ENCODE measurements around the gene SCMH1. TPM values are rescaled to one million over a fixed set of nuclear protein-coding genes. Genes with fewer than 3 reads are reported as not detected.

Gene SCMH1
- total RNA-seq, 1 experiment from 2014 or later, result 28.0 TPM

DNA sequence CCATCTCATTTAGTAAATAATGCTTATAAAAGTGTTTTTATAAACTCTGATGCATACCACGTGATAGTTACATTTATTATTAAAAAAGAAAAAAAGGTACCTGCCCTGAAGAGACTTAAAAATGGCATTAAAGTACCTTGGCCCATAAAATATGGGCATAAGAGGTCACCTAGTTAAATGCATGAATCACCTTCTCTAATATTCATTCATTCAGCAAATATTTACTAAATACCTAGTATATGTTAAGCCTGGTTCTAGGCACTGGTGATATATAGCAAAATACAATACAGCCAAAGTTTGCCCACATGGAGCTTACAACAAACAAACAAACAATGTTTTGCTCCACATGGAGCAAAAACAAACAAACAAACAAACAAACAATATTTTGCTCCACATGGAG is 87.0 kb downstream of the SCMH1 start:
- CTCF ChIA-PET, result no interaction called here
- H2AFZ ChIP-seq (ENCODE audit: low read depth, low read length, poor library complexity, severe bottlenecking), result no peak overlapping the region
- no peak overlapping the region for H3K27ac ChIP-seq (ENCODE audit: low read depth, low read length)
- intact Hi-C loops (cut with micrococcal nuclease), result no loop called here
- RAD21 ChIA-PET (ENCODE audit: low non-redundant PET in 1 of 2, low total read pairs in 2 of 2, uncharacterized antibody in 2 of 2, unreplicated experiment in 2 of 2), result no interaction called here
- BruUV-seq (replicated peaks), result no TSS peak
- no peaks in the 10 kb centered on the region for H3K4me1 ChIP-seq (ENCODE audit: control insufficient read depth in 1 of 2, insufficient read depth in 2 of 2, low read length in 2 of 2)
- H3K9ac ChIP-seq (ENCODE audit: low read length), result no peak overlapping the region
- H3K4me3 ChIP-seq (replicated peaks in 1 of 2; ENCODE audit: low read depth in 1 of 2, low read length in 2 of 2), result no peak overlapping the region
- H3K27me3 ChIP-seq (ENCODE audit: insufficient read depth, low read length), result no peaks in the 10 kb centered on the region
- DNase-seq (ENCODE audit: low read depth, low spot score) (no peak), ATAC-seq (no peak)
- H4K20me1 ChIP-seq (ENCODE audit: insufficient read depth), result no peaks in the 10 kb centered on the region
- H3K4me2 ChIP-seq (ENCODE audit: low read length), result no peak overlapping the region
- TF ChIP-seq CBX3 (IDR thresholded peaks at IDR 0.05; ENCODE audit: low read depth), result no peak
- no peaks in the 10 kb centered on the region for H3K79me2 ChIP-seq (ENCODE audit: insufficient read depth, low read length)
- H3K9me2 ChIP-seq (ENCODE audit: insufficient read depth), result no peaks in the 10 kb centered on the region
- no peaks in the 10 kb centered on the region for H3K9me3 ChIP-seq (ENCODE audit: control insufficient read depth in 1 of 2, insufficient read depth in 1 of 2, low read depth in 1 of 2, low read length in 2 of 2)
- POLR2A ChIA-PET, result no interaction called here
- no peaks in the 10 kb centered on the region; a peak in 1 of 4 replicates for H3K36me3 ChIP-seq (ENCODE audit: control insufficient read depth in 1 of 2, insufficient read depth in 2 of 2, low read length in 2 of 2)

DNA sequence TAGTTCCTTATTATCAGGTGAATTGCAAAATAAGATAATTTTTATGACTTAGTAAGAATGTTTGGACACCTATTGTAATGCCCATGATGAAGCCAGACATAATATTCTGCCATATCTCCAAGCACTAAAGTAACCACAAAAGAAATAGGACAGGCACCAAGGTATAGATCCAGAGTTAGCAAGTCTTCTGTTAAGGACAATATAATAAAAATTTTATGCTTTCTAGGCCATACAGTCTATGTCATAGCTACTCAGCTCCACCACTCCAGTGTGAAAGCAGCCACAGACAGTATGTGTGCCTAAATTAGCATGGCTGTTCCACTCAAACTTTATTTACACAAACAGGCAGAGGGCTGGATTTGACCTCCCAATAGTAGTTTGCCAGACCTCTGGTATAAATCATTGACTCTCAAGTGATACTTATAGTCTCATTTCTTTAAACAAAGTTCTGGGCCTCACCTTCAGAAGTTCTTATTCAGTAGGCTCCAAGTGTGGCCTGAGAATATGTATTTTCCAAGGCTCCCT is 88.3 kb downstream of the SCMH1 start:
- Histone ChIP-seq H3K27me3 (ENCODE audit: insufficient read depth, low read length) (no peaks in the 10 kb centered on the region), H3K79me2 (ENCODE audit: insufficient read depth, low read length) (no peaks in the 10 kb centered on the region), H3K4me3 (replicated peaks in 1 of 2; ENCODE audit: low read depth in 1 of 2, low read length in 2 of 2) (no peak overlapping the region), H3K9me2 (ENCODE audit: insufficient read depth) (no peaks in the 10 kb centered on the region), H3K4me1 (ENCODE audit: control insufficient read depth in 1 of 2, insufficient read depth in 2 of 2, low read length in 2 of 2) (no peaks in the 10 kb centered on the region), H4K20me1 (ENCODE audit: insufficient read depth) (no peaks in the 10 kb centered on the region), H3K9ac (ENCODE audit: low read length) (no peak overlapping the region), H2AFZ (ENCODE audit: low read depth, low read length, poor library complexity, severe bottlenecking) (no peak overlapping the region), H3K36me3 (ENCODE audit: control insufficient read depth in 1 of 2, insufficient read depth in 2 of 2, low read length in 2 of 2) (peaks cover 0 to 8% of the 10 kb centered on the region in 2 experiments; a peak in 1 of 4 replicates), H3K9me3 (ENCODE audit: control insufficient read depth in 1 of 2, insufficient read depth in 1 of 2, low read depth in 1 of 2, low read length in 2 of 2) (no peaks in the 10 kb centered on the region), H3K27ac (ENCODE audit: low read depth, low read length) (no peak overlapping the region), H3K4me2 (ENCODE audit: low read length) (no peak overlapping the region)
- ChIA-PET POLR2A (no interaction called here), CTCF (no interaction called here), RAD21 (ENCODE audit: low non-redundant PET in 1 of 2, low total read pairs in 2 of 2, uncharacterized antibody in 2 of 2, unreplicated experiment in 2 of 2) (no interaction called here)
- no peak for ATAC-seq
- no peak for DNase-seq (ENCODE audit: low read depth, low spot score)
- TF ChIP-seq EZH2phosphoT487 (IDR thresholded peaks at IDR 0.05; ENCODE audit: borderline replicate concordance) (no peak), RAD21 (IDR thresholded peaks at IDR 0.05; ENCODE audit: low read depth) (no peak)
- intact Hi-C loops (cut with micrococcal nuclease), result no loop called here
- no TSS peak for BruUV-seq (replicated peaks)

DNA sequence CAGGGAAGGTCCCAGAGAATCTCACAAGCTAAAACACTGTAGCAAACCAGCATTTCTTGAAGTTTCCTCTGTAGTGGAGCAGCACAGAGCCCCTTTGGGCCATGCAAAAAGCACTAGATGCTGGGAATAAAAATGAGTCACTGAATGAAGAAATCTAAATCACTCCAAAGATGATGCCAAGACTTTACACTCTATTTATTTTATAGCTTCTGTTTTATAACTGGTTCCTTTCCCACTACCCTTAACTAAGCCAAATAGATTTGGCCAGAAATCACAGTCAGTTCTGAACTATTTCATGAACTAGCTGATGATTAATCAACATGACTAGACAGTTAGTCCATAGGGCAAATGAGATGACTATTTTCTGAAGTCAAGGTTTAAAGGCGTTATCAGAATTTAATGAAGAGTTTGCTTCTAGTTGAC is 89.5 kb downstream of the SCMH1 start:
- Histone ChIP-seq H3K4me3 (replicated peaks in 1 of 2; ENCODE audit: low read depth in 1 of 2, low read length in 2 of 2) (no peak overlapping the region), H3K4me2 (ENCODE audit: low read length) (no peak overlapping the region), H3K9me3 (ENCODE audit: control insufficient read depth in 1 of 2, insufficient read depth in 1 of 2, low read depth in 1 of 2, low read length in 2 of 2) (no peaks in the 10 kb centered on the region), H3K36me3 (ENCODE audit: control insufficient read depth in 1 of 2, insufficient read depth in 2 of 2, low read length in 2 of 2) (peaks cover 0 to 8% of the 10 kb centered on the region in 2 experiments; a peak in 1 of 4 replicates), H2AFZ (ENCODE audit: low read depth, low read length, poor library complexity, severe bottlenecking) (no peak overlapping the region), H3K27me3 (ENCODE audit: insufficient read depth, low read length) (no peaks in the 10 kb centered on the region), H3K9ac (ENCODE audit: low read length) (no peak overlapping the region), H3K4me1 (ENCODE audit: control insufficient read depth in 1 of 2, insufficient read depth in 2 of 2, low read length in 2 of 2) (no peaks in the 10 kb centered on the region), H3K9me2 (ENCODE audit: insufficient read depth) (no peaks in the 10 kb centered on the region), H3K27ac (ENCODE audit: low read depth, low read length) (no peak overlapping the region), H4K20me1 (ENCODE audit: insufficient read depth) (no peaks in the 10 kb centered on the region), H3K79me2 (ENCODE audit: insufficient read depth, low read length) (no peaks in the 10 kb centered on the region)
- BruUV-seq (replicated peaks), result no TSS peak
- CTCF ChIA-PET, result no interaction called here
- RAD21 ChIA-PET (ENCODE audit: low non-redundant PET in 1 of 2, low total read pairs in 2 of 2, uncharacterized antibody in 2 of 2, unreplicated experiment in 2 of 2), result no interaction called here
- intact Hi-C loops (cut with micrococcal nuclease), result no loop called here
- no peak for DNase-seq (ENCODE audit: low read depth, low spot score)
- ATAC-seq, result no peak
- POLR2A ChIA-PET, result no interaction called here
- no peak for TF ChIP-seq POLR2AphosphoS5 (IDR thresholded peaks at IDR 0.05; ENCODE audit: low read depth, low read length)
- TF ChIP-seq EGR1 (IDR thresholded peaks at IDR 0.05; ENCODE audit: low read depth), result no peak
- no peak for TF ChIP-seq SIN3A (IDR thresholded peaks at IDR 0.05; ENCODE audit: low read depth)
- TF ChIP-seq, protein P1, sequence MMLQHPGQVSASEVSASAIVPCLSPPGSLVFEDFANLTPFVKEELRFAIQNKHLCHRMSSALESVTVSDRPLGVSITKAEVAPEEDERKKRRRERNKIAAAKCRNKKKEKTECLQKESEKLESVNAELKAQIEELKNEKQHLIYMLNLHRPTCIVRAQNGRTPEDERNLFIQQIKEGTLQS (IDR thresholded peaks at IDR 0.05), result no peak
- TF ChIP-seq, protein P2, sequence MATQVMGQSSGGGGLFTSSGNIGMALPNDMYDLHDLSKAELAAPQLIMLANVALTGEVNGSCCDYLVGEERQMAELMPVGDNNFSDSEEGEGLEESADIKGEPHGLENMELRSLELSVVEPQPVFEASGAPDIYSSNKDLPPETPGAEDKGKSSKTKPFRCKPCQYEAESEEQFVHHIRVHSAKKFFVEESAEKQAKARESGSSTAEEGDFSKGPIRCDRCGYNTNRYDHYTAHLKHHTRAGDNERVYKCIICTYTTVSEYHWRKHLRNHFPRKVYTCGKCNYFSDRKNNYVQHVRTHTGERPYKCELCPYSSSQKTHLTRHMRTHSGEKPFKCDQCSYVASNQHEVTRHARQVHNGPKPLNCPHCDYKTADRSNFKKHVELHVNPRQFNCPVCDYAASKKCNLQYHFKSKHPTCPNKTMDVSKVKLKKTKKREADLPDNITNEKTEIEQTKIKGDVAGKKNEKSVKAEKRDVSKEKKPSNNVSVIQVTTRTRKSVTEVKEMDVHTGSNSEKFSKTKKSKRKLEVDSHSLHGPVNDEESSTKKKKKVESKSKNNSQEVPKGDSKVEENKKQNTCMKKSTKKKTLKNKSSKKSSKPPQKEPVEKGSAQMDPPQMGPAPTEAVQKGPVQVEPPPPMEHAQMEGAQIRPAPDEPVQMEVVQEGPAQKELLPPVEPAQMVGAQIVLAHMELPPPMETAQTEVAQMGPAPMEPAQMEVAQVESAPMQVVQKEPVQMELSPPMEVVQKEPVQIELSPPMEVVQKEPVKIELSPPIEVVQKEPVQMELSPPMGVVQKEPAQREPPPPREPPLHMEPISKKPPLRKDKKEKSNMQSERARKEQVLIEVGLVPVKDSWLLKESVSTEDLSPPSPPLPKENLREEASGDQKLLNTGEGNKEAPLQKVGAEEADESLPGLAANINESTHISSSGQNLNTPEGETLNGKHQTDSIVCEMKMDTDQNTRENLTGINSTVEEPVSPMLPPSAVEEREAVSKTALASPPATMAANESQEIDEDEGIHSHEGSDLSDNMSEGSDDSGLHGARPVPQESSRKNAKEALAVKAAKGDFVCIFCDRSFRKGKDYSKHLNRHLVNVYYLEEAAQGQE (IDR thresholded peaks at IDR 0.05; ENCODE audit: low read depth), result no peak
- TF ChIP-seq, protein P3, sequence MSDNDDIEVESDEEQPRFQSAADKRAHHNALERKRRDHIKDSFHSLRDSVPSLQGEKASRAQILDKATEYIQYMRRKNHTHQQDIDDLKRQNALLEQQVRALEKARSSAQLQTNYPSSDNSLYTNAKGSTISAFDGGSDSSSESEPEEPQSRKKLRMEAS (IDR thresholded peaks at IDR 0.05), result no peak
- no peak for TF ChIP-seq CEBPB (IDR thresholded peaks at IDR 0.05; ENCODE audit: low read depth)
- TF ChIP-seq SRF (IDR thresholded peaks at IDR 0.05; ENCODE audit: low read depth), result no peak
- TF ChIP-seq CBX3 (IDR thresholded peaks at IDR 0.05; ENCODE audit: low read depth), result no peak
